ENCODE data around the gene CAVIN2. TPM values are rescaled to one million over a fixed set of nuclear protein-coding genes. Genes with fewer than 3 reads are reported as not detected.
A peak's percentile ranks its signal among the peaks of the same experiment; 100 is the strongest.

Gene CAVIN2
- polyA plus RNA-seq, 5 donors = 78.7 to 116 (median 104) TPM

- DNase-seq = peak; percentile 58 to 65
These were observed 20.0 kb upstream of the CAVIN2 start for GRCh38 chr2:191866675-191867506.

GRCh38 chr2:191866195-191866594, 19.3 kb upstream of the CAVIN2 start:
- DNase-seq = no peak

- no peak for DNase-seq
These were observed 17.9 kb upstream of the CAVIN2 start for GRCh38 chr2:191864628-191865374.

GRCh38 chr2:191863988-191864387, 17.1 kb upstream of the CAVIN2 start:
- no peak for DNase-seq

GRCh38 chr2:191862156-191862775, 15.4 kb upstream of the CAVIN2 start:
- DNase-seq = no peak

GRCh38 chr2:191860760-191861466, 14.0 kb upstream of the CAVIN2 start:
- DNase-seq = no peak

- no peak for DNase-seq
These were observed 12.8 kb upstream of the CAVIN2 start for GRCh38 chr2:191859681-191860080.

GRCh38 chr2:191857886-191858285, 11.0 kb upstream of the CAVIN2 start:
- no peak for DNase-seq

GRCh38 chr2:191857259-191857805, 10.4 kb upstream of the CAVIN2 start:
- DNase-seq = no peak

- no peak for DNase-seq
These were observed 9.4 kb upstream of the CAVIN2 start for GRCh38 chr2:191856111-191856876.

GRCh38 chr2:191855382-191855781, 8.5 kb upstream of the CAVIN2 start:
- DNase-seq = no peak

- no peak for DNase-seq
These were observed 7.8 kb upstream of the CAVIN2 start for GRCh38 chr2:191854382-191855372.

GRCh38 chr2:191853843-191854242, 7.0 kb upstream of the CAVIN2 start:
- DNase-seq = no peak

GRCh38 chr2:191851158-191851557, 4.3 kb upstream of the CAVIN2 start:
- DNase-seq = no peak

- no peak for DNase-seq
These were observed 2.2 kb upstream of the CAVIN2 start for GRCh38 chr2:191848771-191849767.

GRCh38 chr2:191847764-191848163, 876 bp upstream of the CAVIN2 start:
- no peak for DNase-seq

- no peak for DNase-seq
These were observed 893 bp downstream of the CAVIN2 start for GRCh38 chr2:191845876-191846514.

- DNase-seq = no peak
These were observed 1.6 kb downstream of the CAVIN2 start for GRCh38 chr2:191845248-191845715.

All from right lung (tissue), 5 donors.